GM12878 (cell line): ENCODE data around the gene CD151.

ENCODE experiments used
- GABPA ChIP-seq: IDR thresholded peaks from 2 replicates; pipeline ENCODE4 v1.6.1; 2014; ENCODE audit warnings: antibody characterized with exemption, low read depth, mild to moderate bottlenecking, inconsistent platforms
- SUPT20H ChIP-seq: IDR thresholded peaks from 2 replicates; pipeline ENCODE4 v1.6.1; 2011; ENCODE audit warnings: low read depth, mild to moderate bottlenecking, low read length, moderate library complexity, borderline replicate concordance; ENCODE audit not compliant: control insufficient read depth
- SUZ12 ChIP-seq: fragments of 200-600 bp; sonication (generic); IDR thresholded peaks from one replicate; pipeline ENCODE4 v1.6.1; 2018; ENCODE audit warnings: antibody characterized with exemption, mild to moderate bottlenecking; ENCODE audit not compliant: unreplicated experiment
- ZZZ3 ChIP-seq: IDR thresholded peaks from 2 replicates; pipeline ENCODE4 v1.6.1; 2011; ENCODE audit warnings: low read depth; ENCODE audit not compliant: control insufficient read depth, insufficient read length
- TF ChIP-seq, protein P1 (sequence below), 3 experiments: IDR thresholded peaks in 2 of 3; conservative IDR thresholded peaks in 1 of 3; 2 replicates each; pipeline ENCODE4 v1.5.1; 2011; ENCODE audit warnings: low read depth in 3 of 3, low read length in 3 of 3, mild to moderate bottlenecking in 3 of 3, control low read depth in 2 of 3, moderate library complexity in 2 of 3, inconsistent platforms in 1 of 3, mixed read lengths in 1 of 3; ENCODE audit not compliant: control insufficient read depth in 2 of 3, insufficient read depth in 1 of 3; ENCODE audit errors: extremely low read depth in 1 of 3
- TF ChIP-seq, protein P2 (sequence below): IDR thresholded peaks from 2 replicates; pipeline ENCODE4 v1.6.1; 2012; ENCODE audit warnings: mild to moderate bottlenecking, low read depth, low read length
- TF ChIP-seq, protein P3 (sequence below): fragments of 450-650 bp; IDR thresholded peaks from 2 replicates; pipeline ENCODE4 v1.6.1; 2017; ENCODE audit warnings: mild to moderate bottlenecking, moderate library complexity

DNA sequence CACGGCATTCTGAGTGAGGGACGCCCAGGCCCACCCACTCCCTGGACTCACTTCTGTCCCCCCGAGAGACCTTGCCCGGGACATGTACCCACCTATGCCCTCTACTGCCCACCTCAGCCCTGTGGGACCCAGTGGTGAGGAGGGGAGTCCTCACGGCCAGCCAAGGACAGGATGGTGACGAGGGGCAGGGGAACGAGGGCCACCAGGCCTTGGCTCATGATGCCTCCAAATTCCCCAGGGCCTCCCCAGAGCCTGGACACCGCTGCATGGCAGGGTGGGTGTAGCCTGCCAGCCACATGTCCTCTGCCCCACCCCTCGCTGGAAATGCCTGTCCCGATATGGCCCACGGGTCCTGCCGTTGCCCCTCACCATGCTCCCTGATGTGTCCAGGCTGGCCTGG lies 36.0 kb downstream of the CD151 start:
- TF ChIP-seq SUPT20H (no peak), GABPA (no peak), SUZ12 (no peak), ZZZ3 (no peak)
- TF ChIP-seq, protein P1, sequence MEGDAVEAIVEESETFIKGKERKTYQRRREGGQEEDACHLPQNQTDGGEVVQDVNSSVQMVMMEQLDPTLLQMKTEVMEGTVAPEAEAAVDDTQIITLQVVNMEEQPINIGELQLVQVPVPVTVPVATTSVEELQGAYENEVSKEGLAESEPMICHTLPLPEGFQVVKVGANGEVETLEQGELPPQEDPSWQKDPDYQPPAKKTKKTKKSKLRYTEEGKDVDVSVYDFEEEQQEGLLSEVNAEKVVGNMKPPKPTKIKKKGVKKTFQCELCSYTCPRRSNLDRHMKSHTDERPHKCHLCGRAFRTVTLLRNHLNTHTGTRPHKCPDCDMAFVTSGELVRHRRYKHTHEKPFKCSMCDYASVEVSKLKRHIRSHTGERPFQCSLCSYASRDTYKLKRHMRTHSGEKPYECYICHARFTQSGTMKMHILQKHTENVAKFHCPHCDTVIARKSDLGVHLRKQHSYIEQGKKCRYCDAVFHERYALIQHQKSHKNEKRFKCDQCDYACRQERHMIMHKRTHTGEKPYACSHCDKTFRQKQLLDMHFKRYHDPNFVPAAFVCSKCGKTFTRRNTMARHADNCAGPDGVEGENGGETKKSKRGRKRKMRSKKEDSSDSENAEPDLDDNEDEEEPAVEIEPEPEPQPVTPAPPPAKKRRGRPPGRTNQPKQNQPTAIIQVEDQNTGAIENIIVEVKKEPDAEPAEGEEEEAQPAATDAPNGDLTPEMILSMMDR (IDR thresholded peaks at IDR 0.05 in 2 of 3, conservative IDR thresholded peaks at IDR 0.05 in 1 of 3; ENCODE audit: control insufficient read depth in 2 of 3, extremely low read depth in 1 of 3, insufficient read depth in 1 of 3, low read depth in 3 of 3, low read length in 3 of 3): no peak
- TF ChIP-seq, protein P2, sequence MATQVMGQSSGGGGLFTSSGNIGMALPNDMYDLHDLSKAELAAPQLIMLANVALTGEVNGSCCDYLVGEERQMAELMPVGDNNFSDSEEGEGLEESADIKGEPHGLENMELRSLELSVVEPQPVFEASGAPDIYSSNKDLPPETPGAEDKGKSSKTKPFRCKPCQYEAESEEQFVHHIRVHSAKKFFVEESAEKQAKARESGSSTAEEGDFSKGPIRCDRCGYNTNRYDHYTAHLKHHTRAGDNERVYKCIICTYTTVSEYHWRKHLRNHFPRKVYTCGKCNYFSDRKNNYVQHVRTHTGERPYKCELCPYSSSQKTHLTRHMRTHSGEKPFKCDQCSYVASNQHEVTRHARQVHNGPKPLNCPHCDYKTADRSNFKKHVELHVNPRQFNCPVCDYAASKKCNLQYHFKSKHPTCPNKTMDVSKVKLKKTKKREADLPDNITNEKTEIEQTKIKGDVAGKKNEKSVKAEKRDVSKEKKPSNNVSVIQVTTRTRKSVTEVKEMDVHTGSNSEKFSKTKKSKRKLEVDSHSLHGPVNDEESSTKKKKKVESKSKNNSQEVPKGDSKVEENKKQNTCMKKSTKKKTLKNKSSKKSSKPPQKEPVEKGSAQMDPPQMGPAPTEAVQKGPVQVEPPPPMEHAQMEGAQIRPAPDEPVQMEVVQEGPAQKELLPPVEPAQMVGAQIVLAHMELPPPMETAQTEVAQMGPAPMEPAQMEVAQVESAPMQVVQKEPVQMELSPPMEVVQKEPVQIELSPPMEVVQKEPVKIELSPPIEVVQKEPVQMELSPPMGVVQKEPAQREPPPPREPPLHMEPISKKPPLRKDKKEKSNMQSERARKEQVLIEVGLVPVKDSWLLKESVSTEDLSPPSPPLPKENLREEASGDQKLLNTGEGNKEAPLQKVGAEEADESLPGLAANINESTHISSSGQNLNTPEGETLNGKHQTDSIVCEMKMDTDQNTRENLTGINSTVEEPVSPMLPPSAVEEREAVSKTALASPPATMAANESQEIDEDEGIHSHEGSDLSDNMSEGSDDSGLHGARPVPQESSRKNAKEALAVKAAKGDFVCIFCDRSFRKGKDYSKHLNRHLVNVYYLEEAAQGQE: no peak
- TF ChIP-seq, protein P3, sequence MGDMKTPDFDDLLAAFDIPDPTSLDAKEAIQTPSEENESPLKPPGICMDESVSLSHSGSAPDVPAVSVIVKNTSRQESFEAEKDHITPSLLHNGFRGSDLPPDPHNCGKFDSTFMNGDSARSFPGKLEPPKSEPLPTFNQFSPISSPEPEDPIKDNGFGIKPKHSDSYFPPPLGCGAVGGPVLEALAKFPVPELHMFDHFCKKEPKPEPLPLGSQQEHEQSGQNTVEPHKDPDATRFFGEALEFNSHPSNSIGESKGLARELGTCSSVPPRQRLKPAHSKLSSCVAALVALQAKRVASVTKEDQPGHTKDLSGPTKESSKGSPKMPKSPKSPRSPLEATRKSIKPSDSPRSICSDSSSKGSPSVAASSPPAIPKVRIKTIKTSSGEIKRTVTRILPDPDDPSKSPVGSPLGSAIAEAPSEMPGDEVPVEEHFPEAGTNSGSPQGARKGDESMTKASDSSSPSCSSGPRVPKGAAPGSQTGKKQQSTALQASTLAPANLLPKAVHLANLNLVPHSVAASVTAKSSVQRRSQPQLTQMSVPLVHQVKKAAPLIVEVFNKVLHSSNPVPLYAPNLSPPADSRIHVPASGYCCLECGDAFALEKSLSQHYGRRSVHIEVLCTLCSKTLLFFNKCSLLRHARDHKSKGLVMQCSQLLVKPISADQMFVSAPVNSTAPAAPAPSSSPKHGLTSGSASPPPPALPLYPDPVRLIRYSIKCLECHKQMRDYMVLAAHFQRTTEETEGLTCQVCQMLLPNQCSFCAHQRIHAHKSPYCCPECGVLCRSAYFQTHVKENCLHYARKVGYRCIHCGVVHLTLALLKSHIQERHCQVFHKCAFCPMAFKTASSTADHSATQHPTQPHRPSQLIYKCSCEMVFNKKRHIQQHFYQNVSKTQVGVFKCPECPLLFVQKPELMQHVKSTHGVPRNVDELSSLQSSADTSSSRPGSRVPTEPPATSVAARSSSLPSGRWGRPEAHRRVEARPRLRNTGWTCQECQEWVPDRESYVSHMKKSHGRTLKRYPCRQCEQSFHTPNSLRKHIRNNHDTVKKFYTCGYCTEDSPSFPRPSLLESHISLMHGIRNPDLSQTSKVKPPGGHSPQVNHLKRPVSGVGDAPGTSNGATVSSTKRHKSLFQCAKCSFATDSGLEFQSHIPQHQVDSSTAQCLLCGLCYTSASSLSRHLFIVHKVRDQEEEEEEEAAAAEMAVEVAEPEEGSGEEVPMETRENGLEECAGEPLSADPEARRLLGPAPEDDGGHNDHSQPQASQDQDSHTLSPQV: no peak
